Psoas muscle (tissue), 8 donors: ENCODE results near the gene APOF. TPM values are rescaled to one million over a fixed set of nuclear protein-coding genes. Genes with fewer than 3 reads are reported as not detected.
"Not testable (repeated sequence)": the region's sequence is repeated elsewhere in the genome, so short reads cannot be mapped to it uniquely, and the experiment has no call there.

Experiments used
- ATAC-seq, 4 donors: fragments of 200-7000 bp; cut with Tn5 transposase; one replicate each; pipeline ENCODE4 v1.9.1; 2020; ENCODE audit warnings: moderate library complexity in 3 of 4, mild to moderate bottlenecking in 2 of 4
- DNase-seq, 2 donors: peaks; one replicate each; pipeline ENCODE4 v3.0.0-alpha.2; 2020
- H3K27ac ChIP-seq: fragments of 200-600 bp; one replicate; pipeline ENCODE4 v1.8.0; 2022
- H3K27me3 ChIP-seq, 3 donors: fragments of 200-600 bp in 1 of 3; one replicate each; pipeline versions ENCODE4 v1.6.1 to v1.8.0; 2013 to 2022; ENCODE audit warnings: low read length in 2 of 3, mild to moderate bottlenecking in 2 of 3, moderate library complexity in 1 of 3; ENCODE audit not compliant: insufficient read depth in 3 of 3
- H3K36me3 ChIP-seq, 2 donors: fragments of 200-600 bp in 1 of 2; one replicate each; pipeline versions ENCODE4 v1.6.1 to v1.8.0; 2013 to 2022; ENCODE audit warnings: low read depth in 1 of 2, mild to moderate bottlenecking in 1 of 2, moderate library complexity in 1 of 2; ENCODE audit not compliant: insufficient read depth in 1 of 2
- H3K4me1 ChIP-seq: fragments of 200-600 bp; one replicate; pipeline ENCODE4 v1.8.0; 2022
- H3K4me3 ChIP-seq: fragments of 200-600 bp; one replicate; pipeline ENCODE4 v1.8.0; 2022; ENCODE audit warnings: mild to moderate bottlenecking
- H3K9me3 ChIP-seq: fragments of 200-600 bp; one replicate; pipeline ENCODE4 v1.8.0; 2022
- CTCF ChIP-seq: fragments of 200-600 bp; IDR thresholded peaks from one replicate; pipeline ENCODE4 v1.8.0; 2022; ENCODE audit warnings: antibody characterized with exemption
- WGBS, 3 donors: extraction: QIAGEN DNeasy Blood & Tissue Kit; methylation state at CpG; one replicate each; pipeline versions ENCODE4 v1.1.6 to v1.1.7; 2013; 5-methylcytosine and 5-hydroxymethylcytosine counted together
- intact Hi-C, 2 donors: fragments of 100-400 bp; cut with DNase I; formaldehyde crosslinking; loops; one replicate each; pipeline versions ENCODE4 v1.11.0 to v1.14.2; 2022
- polyA plus RNA-seq, 3 donors: library from polyadenylated mRNA; stranded (reverse); fragments of 200-250 nt; gene quantifications; one replicate each; pipeline ENCODE4 v1.2.3, GENCODE V29; 2013
- total RNA-seq, 4 donors: library from RNA; stranded (reverse); fragmentation: NEBNext Ultra II Directional in 2 of 4; extraction: Animal tissue kit (Norgen Biotek cat#: 25700) in 2 of 4; gene quantifications; one replicate each; pipeline versions ENCODE4 v1.2.1 to v1.2.4, GENCODE V29; 2021 to 2023
- donor health status: healthy with polysubstance abuse.
- donor health status: DM: no; HTN: no; CAD: no; lungs with moderate emphysema.
- donor health status: Bipolar disorder and iron deficiency.
- donor health status: healthy.
- donor health status: DM: yes; HTN: yes; CAD: no.
- donor health status: DM: no; HTN: no; CAD: no.
- donor health status: DM: no; HTN: no; CAD: no.
- donor health status: DM: yes; HTN: yes; CAD: no.

The APOF gene
- total and polyA plus RNA-seq, 7 donors, result not detected

GRCh38 chr12:56326126-56326525 is 36.5 kb downstream of the APOF start:
- DNase-seq (no peak), ATAC-seq (no peak)
- H3K27me3 ChIP-seq, result no peaks in the 10 kb centered on the region
- H3K27ac ChIP-seq, result no peak overlapping the region
- H3K36me3 ChIP-seq, result peaks cover 2 to 86% of the 10 kb centered on the region in 2 donors
- intact Hi-C loops, result no loop called here
- WGBS, 3 donors, result 94 to 98% (median 96%) methylated on average over 8 of the region's 8 CpGs
- H3K4me1 ChIP-seq, result no peaks in the 10 kb centered on the region
- no peak overlapping the region for H3K4me3 ChIP-seq
- TF ChIP-seq CTCF, result no peak
- H3K9me3 ChIP-seq, result no peaks in the 10 kb centered on the region

DNA sequence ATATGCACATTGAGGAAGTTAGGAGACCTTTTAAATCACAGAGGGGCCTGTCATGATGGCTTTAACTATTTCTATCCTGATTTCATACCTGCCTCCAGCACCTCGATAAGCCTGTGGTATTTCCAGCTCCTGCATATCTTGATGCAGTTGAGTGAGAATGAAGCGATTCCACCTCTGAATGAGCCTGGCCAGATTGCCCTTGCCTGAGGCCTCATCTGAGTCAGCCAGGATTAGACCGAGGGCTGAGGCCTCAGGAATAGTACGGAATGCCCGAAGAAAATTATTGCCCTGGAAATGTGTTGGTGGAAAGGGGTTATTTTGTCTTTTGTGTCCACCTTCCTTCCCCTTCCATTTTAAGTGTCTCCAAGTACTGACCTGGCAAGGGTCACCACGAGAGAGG is 38.5 kb downstream of the APOF start:
- no peak overlapping the region for H3K4me3 ChIP-seq
- WGBS, 3 donors, result 77 to 89% (median 80%) methylated on average over 6 of the region's 6 CpGs
- no peaks in the 10 kb centered on the region for H3K9me3 ChIP-seq
- H3K4me1 ChIP-seq, result no peaks in the 10 kb centered on the region
- DNase-seq (no peak), ATAC-seq (no peak)
- no peak for TF ChIP-seq CTCF
- H3K27me3 ChIP-seq, result no peaks in the 10 kb centered on the region
- no peak overlapping the region for H3K27ac ChIP-seq
- peaks cover 5 to 97% of the 10 kb centered on the region in 2 donors for H3K36me3 ChIP-seq
- intact Hi-C loops, result no loop called here

- H3K36me3 ChIP-seq, result peaks cover 6 to 93% of the 10 kb centered on the region in 2 donors
- H3K9me3 ChIP-seq, H3K27me3 ChIP-seq, H3K27ac ChIP-seq, ATAC-seq, intact Hi-C loops, DNase-seq, H3K4me1 ChIP-seq, H3K4me3 ChIP-seq: not testable (repeated sequence)
- WGBS, 3 donors, result 90 to 94% (median 93%) methylated on average over 8 of the region's 8 CpGs
Measured at GRCh38 chr12:56321610-56322009, 41.0 kb downstream of the APOF start.

DNA sequence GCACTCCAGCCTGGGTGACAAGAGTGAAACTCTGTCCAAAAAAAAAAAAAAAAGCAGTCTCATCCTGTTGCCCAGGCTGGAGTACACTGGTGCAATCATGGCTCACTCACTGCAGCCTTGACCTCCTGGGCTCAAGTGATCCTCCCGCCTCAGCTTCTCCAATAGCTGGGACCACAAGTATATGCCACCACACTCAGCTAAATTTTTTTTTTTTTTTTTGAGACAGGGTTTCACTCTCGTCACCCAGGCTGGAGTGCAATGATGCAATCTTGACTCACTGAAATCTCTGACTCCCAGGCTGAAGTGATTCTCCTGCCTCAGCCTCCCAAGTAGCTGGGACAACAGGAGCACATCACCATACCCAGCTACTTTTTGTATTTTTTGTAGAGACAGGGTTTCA is 41.6 kb downstream of the APOF start:
- intact Hi-C loops, result no loop called here
- ATAC-seq, result no peak

DNA sequence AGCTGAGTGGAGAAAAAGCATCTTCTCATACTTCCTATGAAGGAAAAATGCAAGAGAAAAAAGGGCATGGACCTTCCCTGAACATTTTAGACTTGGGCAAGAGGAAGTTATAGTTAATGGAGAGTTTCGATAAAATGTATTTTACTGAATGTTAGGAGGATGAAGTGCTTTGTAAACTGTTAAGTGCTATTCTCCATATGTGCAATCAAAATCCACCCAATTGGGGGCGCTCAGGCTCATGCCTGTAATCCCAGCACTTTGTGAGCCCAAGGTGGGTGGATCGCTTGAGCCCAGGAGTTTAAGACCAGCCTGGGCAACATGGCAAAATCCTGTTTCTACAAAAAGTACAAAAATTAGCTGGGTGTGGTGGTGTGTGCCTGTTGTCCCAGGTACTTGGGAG is 45.0 kb downstream of the APOF start:
- TF ChIP-seq CTCF, result no peak
- H3K4me1 ChIP-seq, result peaks cover 13% of the 10 kb centered on the region
- intact Hi-C loops, result no loop called here
- WGBS, 3 donors, result 93 to 100% (median 95%) methylated on average over 3 of the region's 3 CpGs
- H3K27ac ChIP-seq, result no peak overlapping the region
- no peaks in the 10 kb centered on the region for H3K27me3 ChIP-seq
- no peak for ATAC-seq
- DNase-seq, result no peak
- H3K36me3 ChIP-seq, result peaks cover 6 to 74% of the 10 kb centered on the region in 2 donors
- no peak overlapping the region for H3K4me3 ChIP-seq
- H3K9me3 ChIP-seq, result no peaks in the 10 kb centered on the region

More for the DNA sequence above, 41.6 kb downstream of the APOF start:
- peaks cover 6 to 88% of the 10 kb centered on the region in 2 donors for H3K36me3 ChIP-seq
- no peaks in the 10 kb centered on the region for H3K27me3 ChIP-seq
- WGBS, 3 donors, result 88 to 93% (median 89%) methylated on average over 2 of the region's 2 CpGs
- no peak for DNase-seq
- H3K4me3 ChIP-seq, result no peak overlapping the region
- no peak overlapping the region for H3K27ac ChIP-seq
- TF ChIP-seq CTCF, result no peak
- no peaks in the 10 kb centered on the region for H3K9me3 ChIP-seq
- peaks cover 6% of the 10 kb centered on the region for H3K4me1 ChIP-seq
